ENCODE results near the gene GNG4.

- TF ChIP-seq EZH2 (IDR thresholded peaks at IDR 0.05; ENCODE audit: insufficient read depth, poor library complexity, severe bottlenecking) = no peak
- no peak for TF ChIP-seq EZH2phosphoT487 (IDR thresholded peaks at IDR 0.05; ENCODE audit: insufficient read depth, low read depth)
These were observed 132.6 kb downstream of the GNG4 start for GRCh38 chr1:235516862-235517446.

Measured in GM23248 (cell line).